IgD-negative memory B cell (primary cell): ENCODE data around the gene APBA3. TPM values are rescaled to one million over a fixed set of nuclear protein-coding genes. Genes with fewer than 3 reads are reported as not detected.

Experiments used
- H3K27ac Mint-ChIP-seq, 3 donors: one replicate each; pipeline ENCODE4 v1.8.0; 2020 to 2022; ENCODE audit warnings: mild to moderate bottlenecking in 3 of 3, mixed read lengths in 3 of 3, moderate library complexity in 1 of 3
- H3K27me3 Mint-ChIP-seq: one replicate; pipeline ENCODE4 v1.8.0; 2021; ENCODE audit warnings: mixed read lengths
- H3K36me3 Mint-ChIP-seq: one replicate; pipeline ENCODE4 v1.8.0; 2020; ENCODE audit warnings: mild to moderate bottlenecking, mixed read lengths
- H3K4me1 Mint-ChIP-seq, 3 donors: one replicate each; pipeline ENCODE4 v1.8.0; 2020 to 2022; ENCODE audit warnings: mixed read lengths in 3 of 3, mild to moderate bottlenecking in 1 of 3
- H3K4me3 Mint-ChIP-seq, 4 donors: one replicate each; pipeline ENCODE4 v1.8.0; 2020 to 2022; ENCODE audit warnings: mild to moderate bottlenecking in 4 of 4, mixed read lengths in 4 of 4, moderate library complexity in 3 of 4
- H3K9me3 Mint-ChIP-seq, 3 donors: one replicate each; pipeline ENCODE4 v1.8.0; 2020 to 2021; ENCODE audit warnings: mixed read lengths in 3 of 3, mild to moderate bottlenecking in 1 of 3
- polyA plus RNA-seq: library from polyadenylated mRNA; unstranded; fragments of 300-500 nt; fragmentation: Illumina TruSeq; gene quantifications from one replicate; pipeline ENCODE4 v1.2.3, GENCODE V29; 2021

The APBA3 gene, protein sequence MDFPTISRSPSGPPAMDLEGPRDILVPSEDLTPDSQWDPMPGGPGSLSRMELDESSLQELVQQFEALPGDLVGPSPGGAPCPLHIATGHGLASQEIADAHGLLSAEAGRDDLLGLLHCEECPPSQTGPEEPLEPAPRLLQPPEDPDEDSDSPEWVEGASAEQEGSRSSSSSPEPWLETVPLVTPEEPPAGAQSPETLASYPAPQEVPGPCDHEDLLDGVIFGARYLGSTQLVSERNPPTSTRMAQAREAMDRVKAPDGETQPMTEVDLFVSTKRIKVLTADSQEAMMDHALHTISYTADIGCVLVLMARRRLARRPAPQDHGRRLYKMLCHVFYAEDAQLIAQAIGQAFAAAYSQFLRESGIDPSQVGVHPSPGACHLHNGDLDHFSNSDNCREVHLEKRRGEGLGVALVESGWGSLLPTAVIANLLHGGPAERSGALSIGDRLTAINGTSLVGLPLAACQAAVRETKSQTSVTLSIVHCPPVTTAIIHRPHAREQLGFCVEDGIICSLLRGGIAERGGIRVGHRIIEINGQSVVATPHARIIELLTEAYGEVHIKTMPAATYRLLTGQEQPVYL
- polyA plus RNA-seq, result 36.9 TPM

DNA sequence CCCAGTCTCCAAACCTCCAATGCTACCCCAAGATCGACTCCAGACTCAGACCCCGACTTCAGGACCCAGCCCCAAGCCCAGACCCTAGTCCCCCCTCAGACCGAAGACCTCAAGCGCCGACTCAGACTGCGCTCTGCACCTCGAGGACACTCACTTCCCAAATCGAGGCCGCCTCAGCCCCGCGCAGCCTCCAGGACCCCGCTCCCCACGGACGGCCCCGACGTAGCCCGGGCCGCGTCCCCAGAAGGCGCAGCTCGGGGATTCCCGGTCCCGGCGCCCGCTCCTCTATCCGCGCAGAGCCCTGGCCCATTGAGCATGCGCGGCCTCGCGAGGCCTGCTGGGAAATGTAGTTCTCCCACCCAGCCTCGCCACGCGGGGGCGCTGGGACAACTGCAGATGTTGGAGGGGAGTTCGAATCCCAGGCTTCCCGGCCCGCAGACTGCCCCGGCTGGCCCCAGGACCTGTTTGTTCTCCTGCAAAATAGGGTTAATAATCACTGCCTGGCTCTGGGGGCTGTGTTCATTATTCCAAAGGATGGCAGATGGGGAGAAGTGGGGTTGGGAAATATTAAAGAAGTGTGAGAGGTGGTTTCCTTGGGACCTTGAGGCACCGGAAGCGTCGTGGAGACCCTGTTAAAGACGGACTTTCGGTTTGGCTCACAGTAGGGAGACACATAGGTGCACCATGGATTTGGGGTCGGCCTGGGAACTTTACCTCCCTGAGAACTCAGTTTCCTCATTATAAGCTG lies at the start of gene APBA3:
APBA3 (minus strand) TSS at position 311 of the 748 bp plus-strand sequence. CDS start 1,428 bp downstream, outside the sequence.
- H3K27ac Mint-ChIP-seq, result peak within 1 kb of the TSS; percentile 100
- H3K4me1 Mint-ChIP-seq, result peaks cover 20 to 30% (median 21%) of the 10 kb centered on the region in 3 donors
- no peaks in the 10 kb centered on the region for H3K9me3 Mint-ChIP-seq
- peaks cover 2% of the 10 kb centered on the region for H3K27me3 Mint-ChIP-seq
- peaks cover 3% of the 10 kb centered on the region for H3K36me3 Mint-ChIP-seq
- H3K4me3 Mint-ChIP-seq, result peak within 1 kb of the TSS; percentile 97 to 99 (median 99)

DNA sequence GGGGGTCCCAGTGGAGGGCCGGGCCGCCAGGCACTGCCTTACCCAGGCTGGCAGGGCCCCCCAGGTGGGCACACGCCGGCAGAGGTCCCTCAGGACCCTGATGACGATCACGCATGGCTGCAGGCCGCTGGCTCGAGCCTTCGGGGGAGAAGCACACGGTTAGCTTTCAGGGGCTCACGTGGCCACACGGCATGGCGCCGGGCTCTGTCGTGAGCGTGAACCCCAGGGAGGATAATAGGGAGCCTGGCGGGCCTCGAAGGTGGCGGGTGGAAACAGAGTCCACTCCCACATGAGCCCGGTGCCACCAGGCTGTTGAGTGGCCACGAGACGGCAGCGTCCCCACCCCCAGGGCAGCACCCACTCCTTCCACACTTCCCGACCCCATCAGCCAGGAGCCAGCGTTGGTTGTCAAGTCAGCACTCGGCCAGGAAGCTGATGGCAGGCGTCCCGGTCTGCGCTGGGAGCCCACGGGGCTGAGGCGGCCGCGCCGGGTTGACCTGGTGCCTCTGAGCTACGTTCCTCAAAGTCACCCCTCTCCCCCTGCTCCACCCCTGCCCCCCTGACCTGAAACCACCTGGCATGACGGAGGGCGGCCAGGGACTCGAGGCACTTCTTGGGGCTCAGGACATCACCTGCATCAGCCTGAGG lies 49.3 kb upstream of the APBA3 start:
- Mint-ChIP-seq H3K4me3 (peak overlapping the region; percentile 30 to 88 (median 81)), H3K27ac (peak overlapping the region; percentile 88 to 93 (median 92)), H3K4me1 (peaks cover 6 to 46% (median 29%) of the 10 kb centered on the region in 3 donors), H3K27me3 (peaks cover 4% of the 10 kb centered on the region), H3K9me3 (no peaks in the 10 kb centered on the region), H3K36me3 (no peaks in the 10 kb centered on the region)

DNA sequence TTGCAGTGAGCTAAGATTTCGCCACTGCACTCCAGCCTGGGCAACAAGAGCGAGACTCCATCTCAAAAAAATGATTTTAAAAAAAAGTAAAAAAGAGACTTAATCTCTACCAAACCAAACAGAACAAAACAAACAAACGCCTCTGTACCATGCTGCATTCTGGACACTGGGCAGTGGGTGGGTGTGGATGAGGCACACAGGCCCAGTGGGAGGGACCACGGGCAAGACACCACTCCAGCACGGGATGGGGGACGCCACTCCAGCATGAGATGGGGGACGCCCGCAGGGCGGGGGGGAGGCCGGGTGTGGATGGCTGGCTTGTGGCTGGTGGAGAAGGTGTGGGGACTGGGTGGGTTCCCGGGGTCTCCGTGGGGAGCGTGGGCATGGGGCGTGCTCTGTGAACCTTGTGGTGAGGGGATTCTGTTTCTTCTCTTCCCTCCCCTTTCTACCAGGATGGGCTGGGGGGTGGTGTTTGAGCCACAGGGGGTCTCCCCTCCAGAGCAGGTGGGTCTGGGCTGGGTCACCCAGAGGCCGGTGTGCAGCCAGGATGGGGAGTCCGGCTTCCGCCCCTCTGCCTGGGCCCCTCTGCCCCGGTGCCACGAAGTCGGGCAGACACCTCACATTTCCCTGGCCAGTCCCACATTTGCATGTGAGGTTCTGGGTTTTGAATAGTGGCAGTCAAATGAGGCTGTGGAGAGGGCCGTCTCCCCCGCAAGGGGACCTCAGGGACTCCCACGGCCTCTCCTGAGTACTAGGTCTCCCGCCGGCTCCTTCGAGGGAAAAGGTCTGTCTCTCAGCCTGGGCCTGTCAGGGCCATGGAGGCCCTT lies 48.6 kb upstream of the APBA3 start:
- H3K9me3 Mint-ChIP-seq, result no peaks in the 10 kb centered on the region
- peak overlapping the region in 3 of 4 donors; percentile 76 to 88 (median 86) for H3K4me3 Mint-ChIP-seq
- no peaks in the 10 kb centered on the region for H3K36me3 Mint-ChIP-seq
- peak overlapping the region in 2 of 3 donors; percentile 92 to 93 for H3K27ac Mint-ChIP-seq
- H3K27me3 Mint-ChIP-seq, result peaks cover 5% of the 10 kb centered on the region
- H3K4me1 Mint-ChIP-seq, result peaks cover 6 to 46% (median 29%) of the 10 kb centered on the region in 3 donors

DNA sequence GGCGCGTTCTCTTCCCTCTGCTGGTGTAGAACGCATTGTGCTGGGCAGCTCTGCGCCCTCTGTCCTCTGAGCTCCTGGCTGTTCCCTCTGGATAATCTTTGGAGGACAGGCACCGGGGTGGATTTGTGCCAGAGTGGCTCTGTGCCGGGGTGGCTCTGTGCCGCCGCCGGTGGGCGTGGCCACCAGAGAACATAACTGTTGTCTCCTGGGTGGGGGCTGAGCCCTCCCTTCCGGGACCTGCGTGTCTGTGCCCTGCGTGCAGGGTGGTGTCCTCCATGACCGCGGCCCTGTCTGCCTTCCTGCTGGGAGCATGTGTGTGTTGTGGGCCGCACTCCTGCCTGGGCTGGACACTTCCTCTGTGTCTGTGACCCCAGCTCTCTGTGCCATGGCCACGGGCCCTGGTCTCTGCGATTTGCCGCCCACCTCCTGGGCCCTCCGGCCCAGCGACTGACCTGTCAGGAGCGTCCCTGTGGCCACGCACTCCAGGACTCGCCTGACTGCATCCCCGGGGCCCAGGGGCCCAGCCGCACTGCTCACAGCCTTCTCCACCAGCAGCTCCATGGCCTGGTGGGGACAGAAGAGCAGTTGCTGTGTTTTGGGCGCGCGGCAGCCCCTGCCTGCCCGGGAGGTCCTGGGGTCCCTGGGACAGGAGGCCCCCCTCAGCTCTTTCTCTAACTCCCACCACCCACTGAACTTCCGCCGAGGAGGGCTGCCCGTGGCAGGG lies 47.1 kb upstream of the APBA3 start:
- Mint-ChIP-seq H3K36me3 (no peaks in the 10 kb centered on the region), H3K4me1 (peaks cover 6 to 41% (median 29%) of the 10 kb centered on the region in 3 donors), H3K4me3 (peak overlapping the region in 2 of 4 donors; percentile 31 to 46), H3K27me3 (peaks cover 8% of the 10 kb centered on the region), H3K9me3 (no peaks in the 10 kb centered on the region), H3K27ac (peak overlapping the region in 1 of 3 donors; percentile 6)

DNA sequence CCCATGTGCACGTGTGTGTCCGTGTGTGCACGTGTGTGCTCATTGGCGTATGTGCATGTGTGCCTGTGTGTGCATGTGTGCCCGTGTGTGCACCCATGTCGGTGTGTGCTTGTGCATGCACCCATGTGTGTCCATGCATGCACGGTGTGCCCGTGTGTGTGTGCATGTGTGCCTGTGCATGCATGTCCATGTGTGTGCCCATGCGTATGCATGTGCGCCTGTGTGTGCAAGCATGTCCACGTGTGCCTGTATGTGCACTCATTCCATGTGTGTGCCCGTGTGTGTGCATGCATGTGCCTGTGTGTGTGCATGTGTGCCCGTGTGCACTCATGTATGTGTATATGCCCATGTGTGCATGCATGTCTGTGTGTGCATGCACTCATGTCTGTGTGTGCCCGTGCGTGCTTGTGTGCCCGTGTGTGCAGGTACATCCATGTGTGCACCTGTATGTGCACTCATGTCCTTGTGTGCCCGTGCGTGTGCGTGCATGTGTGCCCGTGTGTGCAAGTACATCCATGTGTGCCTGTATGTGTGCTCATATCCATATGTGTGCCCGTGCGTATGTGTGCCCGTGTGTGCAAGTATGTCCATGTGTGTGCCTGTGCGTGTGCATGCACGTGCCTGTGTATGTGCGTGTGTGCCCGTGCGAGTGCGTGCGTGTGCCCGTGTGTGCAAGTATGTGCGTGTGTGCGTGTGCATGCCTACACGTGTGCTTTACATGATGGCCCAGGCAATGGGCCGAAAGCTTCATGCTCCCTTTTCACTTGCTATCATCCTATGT lies 46.3 kb upstream of the APBA3 start:
- Mint-ChIP-seq H3K9me3 (no peaks in the 10 kb centered on the region), H3K27ac (peak overlapping the region in 1 of 3 donors; percentile 6), H3K4me3 (peak overlapping the region in 1 of 4 donors; percentile 43), H3K36me3 (no peaks in the 10 kb centered on the region), H3K4me1 (peaks cover 6 to 37% (median 27%) of the 10 kb centered on the region in 3 donors), H3K27me3 (peaks cover 11% of the 10 kb centered on the region)

DNA sequence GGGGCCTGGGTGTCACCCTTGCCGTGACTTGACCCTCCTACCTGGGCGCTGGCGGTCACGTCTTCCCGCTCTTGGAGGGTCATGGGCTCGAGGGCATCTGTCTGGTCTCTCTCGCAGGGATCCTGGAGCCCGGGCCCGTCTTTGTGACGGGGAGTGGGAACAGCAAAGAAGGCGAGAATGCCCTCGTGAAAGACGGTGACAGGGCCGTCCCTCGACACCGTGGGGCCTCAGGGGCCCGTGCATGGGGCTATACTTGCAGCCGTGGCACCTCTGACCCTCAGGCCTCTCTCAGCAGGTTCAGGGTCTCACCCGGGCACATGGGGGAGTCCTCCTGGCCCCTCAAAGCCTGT lies 45.6 kb upstream of the APBA3 start:
- Mint-ChIP-seq H3K9me3 (no peaks in the 10 kb centered on the region), H3K27ac (no peak overlapping the region), H3K27me3 (peaks cover 16% of the 10 kb centered on the region), H3K36me3 (no peaks in the 10 kb centered on the region), H3K4me1 (peaks cover under 1 to 31% (median 24%) of the 10 kb centered on the region in 3 donors), H3K4me3 (no peak overlapping the region)

DNA sequence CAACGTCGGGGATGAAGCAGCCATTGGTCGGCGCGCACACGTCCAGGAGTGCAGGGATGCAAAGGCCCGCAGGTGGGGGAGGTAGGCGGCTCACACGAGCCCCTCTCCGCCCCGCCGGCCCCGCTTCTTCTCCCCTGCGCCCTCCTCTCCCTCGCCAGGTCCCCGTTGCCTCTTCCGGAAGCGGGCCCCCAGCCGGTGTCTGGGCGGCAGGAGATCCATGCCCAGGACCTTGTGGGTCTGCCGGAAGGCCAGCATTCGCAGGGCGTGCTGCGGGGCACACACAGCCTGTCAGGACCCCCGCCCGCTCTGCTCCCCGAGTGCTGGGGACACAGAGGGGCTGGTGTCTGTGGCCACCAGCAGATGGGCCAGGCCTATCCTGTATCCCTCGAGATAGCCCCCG lies 44.4 kb upstream of the APBA3 start:
- H3K36me3 Mint-ChIP-seq, result no peaks in the 10 kb centered on the region
- H3K9me3 Mint-ChIP-seq, result no peaks in the 10 kb centered on the region
- peaks cover 24% of the 10 kb centered on the region for H3K27me3 Mint-ChIP-seq
- no peak overlapping the region for H3K27ac Mint-ChIP-seq
- H3K4me1 Mint-ChIP-seq, result peaks cover 0 to 31% (median 25%) of the 10 kb centered on the region in 3 donors
- no peak overlapping the region for H3K4me3 Mint-ChIP-seq

DNA sequence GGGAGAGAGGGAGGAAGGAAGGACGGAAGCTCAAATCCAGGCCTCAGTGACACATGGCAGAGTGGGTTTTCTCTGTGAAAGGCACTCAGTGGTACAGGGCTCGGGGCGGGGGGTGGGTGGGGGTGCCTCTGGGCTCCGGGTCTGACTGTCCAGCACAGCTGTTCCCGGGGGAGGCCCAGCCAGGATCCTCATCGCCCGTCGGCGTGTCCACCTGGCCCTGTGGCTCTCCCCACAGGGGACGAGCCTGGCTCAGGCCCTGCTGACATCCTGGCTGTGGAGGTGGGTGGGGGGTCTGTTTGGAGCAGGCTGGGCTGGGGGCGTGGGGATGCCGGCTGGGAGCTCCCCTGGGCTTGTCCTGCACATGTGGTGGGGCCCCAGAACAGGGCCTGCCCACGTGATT lies 42.9 kb upstream of the APBA3 start:
- H3K36me3 Mint-ChIP-seq, result no peaks in the 10 kb centered on the region
- H3K4me3 Mint-ChIP-seq, result no peak overlapping the region
- H3K9me3 Mint-ChIP-seq, result no peaks in the 10 kb centered on the region
- peaks cover 4 to 25% (median 18%) of the 10 kb centered on the region in 3 donors for H3K4me1 Mint-ChIP-seq
- H3K27me3 Mint-ChIP-seq, result peaks cover 24% of the 10 kb centered on the region
- peak overlapping the region in 1 of 3 donors; percentile 45 for H3K27ac Mint-ChIP-seq

DNA sequence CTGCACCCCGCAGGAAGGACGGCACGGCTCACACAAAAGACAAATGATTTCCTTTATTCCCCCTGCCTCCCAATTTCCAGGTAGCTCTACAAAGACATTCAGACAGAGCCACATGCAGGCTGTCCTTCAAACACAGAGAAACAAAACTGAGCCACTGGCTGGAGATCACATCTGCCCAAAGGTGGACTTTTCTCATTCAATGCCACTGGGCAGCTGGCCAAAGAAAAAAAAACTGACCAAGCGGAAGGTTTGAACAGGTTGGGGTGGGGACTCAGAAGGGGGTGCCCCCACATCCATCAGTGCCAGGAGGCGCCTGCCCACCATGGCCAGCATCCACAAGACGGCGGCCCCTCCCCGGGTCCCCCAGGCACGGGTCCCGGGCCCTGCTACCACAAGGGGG lies 42.5 kb upstream of the APBA3 start:
- no peak overlapping the region for H3K4me3 Mint-ChIP-seq

DNA sequence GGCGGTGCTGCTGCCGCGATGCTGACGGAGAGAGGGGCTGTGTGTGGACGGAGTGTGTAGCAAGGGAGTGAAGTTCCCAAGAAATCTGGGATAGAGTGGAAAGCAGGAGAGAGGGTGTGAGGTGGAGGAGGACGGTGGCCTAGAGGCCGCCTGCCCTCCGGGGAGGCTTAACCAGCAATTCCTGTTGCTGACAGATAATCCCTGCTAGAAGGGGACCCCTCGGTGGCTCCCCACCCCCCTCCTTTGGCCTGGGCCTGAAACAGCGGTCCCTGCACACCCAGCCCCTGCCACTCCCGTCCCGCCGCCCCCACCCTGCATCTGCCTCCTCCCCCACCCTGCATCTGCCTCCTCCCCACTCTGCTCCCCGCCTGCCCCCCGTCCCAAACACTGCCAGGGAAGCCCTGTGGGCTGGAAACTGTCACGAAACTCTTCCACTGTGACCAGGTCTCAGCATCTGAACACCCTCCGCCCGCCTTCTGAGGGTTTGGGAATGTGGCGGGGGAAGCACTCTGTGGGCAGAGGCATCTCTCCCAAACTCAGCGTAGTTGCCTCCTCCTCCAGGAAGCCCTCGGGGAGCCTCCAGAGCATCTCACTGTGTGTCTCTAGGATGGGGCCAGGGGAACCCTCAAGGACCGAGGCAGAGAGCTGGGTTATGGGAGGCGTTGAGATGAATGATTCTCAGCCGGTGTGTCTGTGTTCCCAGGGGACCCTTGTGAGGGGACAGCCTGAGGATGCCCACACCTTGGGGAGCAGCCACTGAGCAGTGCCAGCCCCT lies 41.8 kb upstream of the APBA3 start:
- H3K27ac Mint-ChIP-seq, result no peak overlapping the region

More for the DNA sequence above, 42.5 kb upstream of the APBA3 start:
- Mint-ChIP-seq H3K36me3 (no peaks in the 10 kb centered on the region), H3K4me1 (peaks cover 4 to 23% (median 18%) of the 10 kb centered on the region in 3 donors), H3K27ac (peak overlapping the region in 1 of 3 donors; percentile 78), H3K9me3 (no peaks in the 10 kb centered on the region), H3K27me3 (peaks cover 27% of the 10 kb centered on the region)

DNA sequence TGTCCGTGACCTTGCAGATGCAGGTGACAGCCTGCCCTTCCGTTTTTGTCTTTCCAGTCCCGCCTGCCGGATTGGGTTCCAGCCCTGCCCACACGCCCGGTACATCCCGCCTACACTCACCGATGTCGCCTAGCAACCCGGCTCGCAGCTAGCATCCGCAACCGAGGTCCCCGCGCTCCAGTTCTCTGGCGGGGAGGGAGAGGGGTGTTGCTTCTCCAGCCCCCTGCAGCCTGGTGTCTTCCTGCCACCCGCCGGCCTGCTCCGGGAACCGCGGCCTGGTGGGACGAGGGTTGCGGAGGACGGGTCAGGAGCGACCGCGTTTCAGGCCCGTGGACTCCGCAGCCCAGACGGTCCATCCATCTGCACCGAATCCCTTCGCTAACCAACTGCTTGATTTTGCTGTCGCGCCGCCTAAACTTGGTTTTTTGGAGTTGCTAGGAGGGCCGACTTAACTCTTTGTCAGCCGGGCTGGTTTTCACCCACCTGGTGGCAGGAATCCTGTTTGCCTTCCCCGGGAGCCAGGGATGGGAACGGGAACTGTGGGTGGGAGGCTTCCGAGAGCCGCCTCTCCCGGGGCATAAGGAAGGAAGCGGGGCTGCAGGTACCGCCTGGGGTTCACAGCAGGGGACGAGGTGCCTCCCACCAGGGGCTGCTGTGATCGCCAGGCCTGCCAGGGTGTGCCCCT lies 40.1 kb upstream of the APBA3 start:
- Mint-ChIP-seq H3K4me1 (peaks cover 8 to 9% (median 9%) of the 10 kb centered on the region in 3 donors), H3K9me3 (peaks cover 0 to 4% (median 3%) of the 10 kb centered on the region in 3 donors), H3K27ac (no peak overlapping the region)

More for the DNA sequence above, 41.8 kb upstream of the APBA3 start:
- Mint-ChIP-seq H3K9me3 (no peaks in the 10 kb centered on the region), H3K4me3 (peak overlapping the region in 1 of 4 donors; percentile 31), H3K36me3 (no peaks in the 10 kb centered on the region), H3K27me3 (peaks cover 27% of the 10 kb centered on the region), H3K4me1 (peaks cover 4 to 20% (median 16%) of the 10 kb centered on the region in 3 donors)

DNA sequence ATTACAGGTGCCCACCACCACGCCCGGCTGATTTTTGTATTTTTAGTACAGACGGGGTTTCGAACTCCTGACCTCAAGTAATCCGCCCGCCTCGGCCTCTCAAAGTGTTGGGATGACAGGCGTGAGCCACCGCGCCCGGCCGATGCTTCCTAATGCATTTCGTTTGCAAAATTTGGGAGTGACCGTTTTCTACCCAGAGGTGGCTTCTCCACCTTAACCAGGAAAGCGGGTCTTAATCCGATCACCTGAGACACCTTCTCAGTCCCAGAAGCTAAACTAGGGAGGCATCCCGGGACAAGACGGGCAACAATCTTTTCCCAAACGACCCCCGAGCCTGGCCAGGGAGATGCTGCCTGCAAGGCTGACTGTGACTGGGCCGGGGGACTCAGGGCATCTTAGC lies 39.5 kb upstream of the APBA3 start:
- Mint-ChIP-seq H3K9me3 (peaks cover 0 to 7% (median 5%) of the 10 kb centered on the region in 3 donors), H3K4me3 (peak overlapping the region in 2 of 4 donors; percentile 83 to 90), H3K27ac (no peak overlapping the region), H3K36me3 (no peaks in the 10 kb centered on the region), H3K27me3 (peaks cover 30% of the 10 kb centered on the region), H3K4me1 (peaks cover 8 to 9% (median 9%) of the 10 kb centered on the region in 3 donors)

More for the DNA sequence above, 40.1 kb upstream of the APBA3 start:
- H3K27me3 Mint-ChIP-seq, result peaks cover 30% of the 10 kb centered on the region
- H3K4me3 Mint-ChIP-seq, result peak overlapping the region in 2 of 4 donors; percentile 83 to 90
- H3K36me3 Mint-ChIP-seq, result no peaks in the 10 kb centered on the region
